Activated CD8-positive, alpha-beta T cell treated with anti-CD3 and anti-CD28 coated beads for 36 hours (primary cell): Measurements from ENCODE around the gene PAMR1. TPM values are rescaled to one million over a fixed set of nuclear protein-coding genes. Genes with fewer than 3 reads are reported as not detected.

ENCODE experiments used
- ATAC-seq: fragments of 200-7000 bp; cut with Tn5 transposase; one replicate; pipeline ENCODE4 v1.10.0; 2021; ENCODE audit warnings: mild to moderate bottlenecking, moderate library complexity
- CTCF ChIA-PET: fragments of 350-600 bp; sonication (Branson Sonifier 250); formaldehyde crosslinking; loops from one replicate; lab custom pipeline; 2021; ENCODE audit warnings: antibody characterized with exemption; lab: Charles Lee
- POLR2A ChIA-PET: fragments of 350-600 bp; sonication (Branson Sonifier 250); formaldehyde crosslinking; loops from one replicate; lab custom pipeline; 2021; ENCODE audit warnings: antibody characterized with exemption; lab: Charles Lee
- DNase-seq: peaks from one replicate; pipeline ENCODE4 v3.0.0-alpha.2; 2020
- H3K27ac Mint-ChIP-seq: one replicate; pipeline ENCODE4 v1.8.0; 2021; ENCODE audit warnings: mild to moderate bottlenecking, mixed read lengths
- H3K27me3 Mint-ChIP-seq: one replicate; pipeline ENCODE4 v1.8.0; 2021; ENCODE audit warnings: mixed read lengths
- H3K36me3 Mint-ChIP-seq: one replicate; pipeline ENCODE4 v1.8.0; 2021; ENCODE audit warnings: low read depth, mixed read lengths
- H3K4me1 Mint-ChIP-seq: one replicate; pipeline ENCODE4 v1.8.0; 2021; ENCODE audit warnings: low read depth, mixed read lengths
- H3K4me3 Mint-ChIP-seq: one replicate; pipeline ENCODE4 v1.8.0; 2021; ENCODE audit warnings: mild to moderate bottlenecking, moderate library complexity, mixed read lengths
- H3K9me3 Mint-ChIP-seq: one replicate; pipeline ENCODE4 v1.8.0; 2021; ENCODE audit warnings: mixed read lengths
- CTCF ChIP-seq: fragments of 200-600 bp; IDR thresholded peaks from one replicate; pipeline ENCODE4 v1.8.0; 2022; ENCODE audit warnings: antibody characterized with exemption, mild to moderate bottlenecking
- intact Hi-C: fragments of 100-400 bp; cut with micrococcal nuclease; formaldehyde crosslinking; loops from one replicate; pipeline ENCODE4 v1.10.0; 2022
- total RNA-seq, 2 experiments: library from RNA; stranded (reverse); gene quantifications; one replicate each; pipeline ENCODE4 v1.2.3, GENCODE V29; 2021

PAMR1 gene
- total RNA-seq, 2 experiments from 2014 or later: not detected

- H3K9me3 Mint-ChIP-seq: no peaks in the 10 kb centered on the region
- intact Hi-C loops: no loop called here
- H3K27me3 Mint-ChIP-seq: peaks cover 12% of the 10 kb centered on the region
- no peak for ATAC-seq
- H3K36me3 Mint-ChIP-seq: no peaks in the 10 kb centered on the region
- no peak for DNase-seq
- H3K4me3 Mint-ChIP-seq: no peak overlapping the region
- CTCF ChIA-PET: no interaction called here
- H3K27ac Mint-ChIP-seq: no peak overlapping the region
- POLR2A ChIA-PET: no interaction called here
- no peak for TF ChIP-seq CTCF
- H3K4me1 Mint-ChIP-seq: no peaks in the 10 kb centered on the region
These were observed 63.4 kb downstream of the PAMR1 start for GRCh38 chr11:35461917-35462538.

GRCh38 chr11:35459489-35459888 is 65.9 kb downstream of the PAMR1 start:
- H3K9me3 Mint-ChIP-seq: no peaks in the 10 kb centered on the region
- ChIA-PET CTCF (interaction anchor here (1.9 kb wide), 1 partner anchor 25 kb away, joined by 6 read pairs; no protein-coding TSS in a partner anchor), POLR2A (interaction anchor here (1.5 kb wide), 1 partner anchor 24 kb away, joined by 4 read pairs; no protein-coding TSS in a partner anchor)
- intact Hi-C loops: no loop called here
- ATAC-seq: no peak
- H3K4me1 Mint-ChIP-seq: no peaks in the 10 kb centered on the region
- H3K4me3 Mint-ChIP-seq: no peak overlapping the region
- H3K27ac Mint-ChIP-seq: no peak overlapping the region
- DNase-seq: no peak
- H3K36me3 Mint-ChIP-seq: no peaks in the 10 kb centered on the region
- TF ChIP-seq CTCF: no peak
- H3K27me3 Mint-ChIP-seq: peaks cover 13% of the 10 kb centered on the region

- intact Hi-C loops: no loop called here
- DNase-seq (no peak), ATAC-seq (no peak)
- Mint-ChIP-seq H3K4me3 (no peak overlapping the region), H3K9me3 (no peaks in the 10 kb centered on the region), H3K36me3 (no peaks in the 10 kb centered on the region), H3K4me1 (no peaks in the 10 kb centered on the region), H3K27me3 (peaks cover 11% of the 10 kb centered on the region), H3K27ac (no peak overlapping the region)
- POLR2A ChIA-PET: interaction anchor here (1.5 kb wide), 1 partner anchor 25 kb away, joined by 4 read pairs; no protein-coding TSS in a partner anchor
- CTCF ChIA-PET: interaction anchor here (1.9 kb wide), 1 partner anchor 26 kb away, joined by 6 read pairs; no protein-coding TSS in a partner anchor
- TF ChIP-seq CTCF: no peak
These were observed 66.6 kb downstream of the PAMR1 start for GRCh38 chr11:35458846-35459245.

- H3K27me3 Mint-ChIP-seq: peaks cover 24% of the 10 kb centered on the region
- H3K4me3 Mint-ChIP-seq: no peak overlapping the region
- H3K4me1 Mint-ChIP-seq: no peaks in the 10 kb centered on the region
- ATAC-seq: no peak
- DNase-seq: no peak
- ChIA-PET CTCF (no interaction called here), POLR2A (no interaction called here)
- intact Hi-C loops: no loop called here
- no peaks in the 10 kb centered on the region for H3K9me3 Mint-ChIP-seq
- TF ChIP-seq CTCF: no peak
- no peaks in the 10 kb centered on the region for H3K36me3 Mint-ChIP-seq
- H3K27ac Mint-ChIP-seq: no peak overlapping the region
These were observed 71.1 kb downstream of the PAMR1 start for GRCh38 chr11:35454362-35454761.

GRCh38 chr11:35436581-35437250 is 88.7 kb downstream of the PAMR1 start:
- peaks cover 38% of the 10 kb centered on the region for H3K27me3 Mint-ChIP-seq
- DNase-seq (no peak), ATAC-seq (no peak)
- intact Hi-C loops: no loop called here
- CTCF ChIA-PET: no interaction called here
- H3K4me3 Mint-ChIP-seq: no peak overlapping the region
- no peaks in the 10 kb centered on the region for H3K36me3 Mint-ChIP-seq
- H3K27ac Mint-ChIP-seq: no peak overlapping the region
- TF ChIP-seq CTCF: no peak
- POLR2A ChIA-PET: interaction anchor here (0.7 kb wide), 1 partner anchor 12 kb away, joined by 3 read pairs; no protein-coding TSS in a partner anchor
- no peaks in the 10 kb centered on the region for H3K4me1 Mint-ChIP-seq
- H3K9me3 Mint-ChIP-seq: no peaks in the 10 kb centered on the region
